ENCODE data around the gene E4F1. TPM values are rescaled to one million over a fixed set of nuclear protein-coding genes. Genes with fewer than 3 reads are reported as not detected.

E4F1 gene
- total RNA-seq, 2 experiments from 2014 or later, result 23.0 to 24.1 TPM

DNA sequence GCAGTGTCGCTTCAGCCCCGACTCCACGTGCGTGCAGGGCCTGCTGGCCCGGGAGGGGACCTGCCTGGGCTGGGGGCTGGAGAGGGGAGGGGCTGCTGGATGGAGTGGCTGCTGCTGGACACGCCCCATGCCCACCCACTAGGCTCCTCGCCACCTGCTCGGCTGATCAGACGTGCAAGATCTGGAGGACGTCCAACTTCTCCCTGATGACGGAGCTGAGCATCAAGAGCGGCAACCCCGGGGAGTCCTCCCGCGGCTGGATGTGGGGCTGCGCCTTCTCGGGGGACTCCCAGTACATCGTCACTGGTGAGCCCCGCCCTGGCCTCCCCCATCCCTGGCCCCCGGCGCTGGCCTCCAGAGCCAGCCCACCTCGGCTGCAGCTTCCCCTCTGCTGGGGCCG is 15.1 kb upstream of the E4F1 start:
- DNase-seq, result no peak
- H3K27ac Mint-ChIP-seq, result no peak overlapping the region
- no peak overlapping the region for H3K4me3 Mint-ChIP-seq
- peaks cover 31% of the 10 kb centered on the region for H3K4me1 Mint-ChIP-seq
- H3K27me3 Mint-ChIP-seq, result no peaks in the 10 kb centered on the region
- no peaks in the 10 kb centered on the region for H3K9me3 Mint-ChIP-seq
- H3K36me3 Mint-ChIP-seq, result peaks cover 30% of the 10 kb centered on the region

DNA sequence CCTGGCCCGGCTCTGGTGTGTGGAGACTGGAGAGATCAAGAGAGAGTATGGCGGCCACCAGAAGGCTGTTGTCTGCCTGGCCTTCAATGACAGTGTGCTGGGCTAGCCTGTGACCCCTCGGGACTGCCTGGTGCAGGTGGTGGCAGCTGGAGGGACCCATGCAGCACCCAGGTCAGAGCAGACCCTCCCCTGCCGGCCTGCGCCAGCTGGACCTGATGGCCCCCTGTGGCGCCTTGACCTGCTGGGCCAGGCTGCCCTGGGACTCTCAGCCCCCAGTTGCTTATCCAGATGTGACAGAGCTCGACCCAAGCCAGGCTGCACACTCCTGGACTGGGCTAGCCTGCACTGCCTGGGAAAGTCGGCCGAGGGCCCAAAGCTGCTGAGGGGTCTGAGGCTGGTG is 14.6 kb upstream of the E4F1 start:
- Mint-ChIP-seq H3K36me3 (peaks cover 35% of the 10 kb centered on the region), H3K4me1 (peaks cover 31% of the 10 kb centered on the region), H3K9me3 (no peaks in the 10 kb centered on the region), H3K4me3 (no peak overlapping the region), H3K27me3 (no peaks in the 10 kb centered on the region), H3K27ac (no peak overlapping the region)
- DNase-seq, result no peak

DNA sequence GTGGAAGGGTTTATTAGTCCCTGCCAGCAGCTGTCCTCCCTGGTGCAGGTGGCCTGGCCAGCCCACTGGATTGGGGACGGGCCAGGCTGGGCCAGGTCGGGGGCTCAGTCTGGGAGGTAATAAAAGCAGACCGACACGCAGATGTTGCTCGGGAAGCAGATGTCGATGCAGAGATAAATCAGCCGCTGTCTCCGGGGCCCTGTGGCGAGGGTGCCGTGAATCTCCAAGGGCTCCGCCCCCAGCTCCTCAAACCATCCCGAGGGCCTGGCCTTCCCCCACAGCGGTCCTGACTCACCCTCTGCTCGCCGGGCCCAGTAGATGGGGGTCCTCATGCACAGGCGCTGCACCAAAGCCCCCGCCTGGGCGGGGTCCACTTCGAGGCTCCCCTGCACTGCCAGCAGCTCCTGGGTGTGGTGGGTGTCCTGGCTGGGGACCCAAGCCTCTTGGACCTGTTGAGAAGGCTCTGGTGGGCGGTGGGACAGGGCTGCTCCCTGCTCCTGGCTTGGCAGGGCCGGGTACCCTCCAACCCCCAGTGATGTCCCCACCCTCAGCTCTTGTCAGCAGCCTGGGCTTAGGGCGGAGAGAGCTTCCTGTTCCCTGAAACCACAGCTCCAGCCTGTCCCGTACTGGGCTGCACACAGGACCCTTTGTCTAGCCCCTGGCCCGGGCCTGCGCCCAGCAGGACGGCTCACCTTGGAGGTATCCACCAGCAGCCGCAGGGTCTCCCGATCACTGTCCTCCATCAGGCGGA is 14.0 kb upstream of the E4F1 start:
- Mint-ChIP-seq H3K27ac (no peak overlapping the region), H3K9me3 (no peaks in the 10 kb centered on the region), H3K36me3 (peaks cover 35% of the 10 kb centered on the region), H3K4me1 (peaks cover 30% of the 10 kb centered on the region), H3K27me3 (no peaks in the 10 kb centered on the region), H3K4me3 (no peak overlapping the region)
- no peak for DNase-seq

DNA sequence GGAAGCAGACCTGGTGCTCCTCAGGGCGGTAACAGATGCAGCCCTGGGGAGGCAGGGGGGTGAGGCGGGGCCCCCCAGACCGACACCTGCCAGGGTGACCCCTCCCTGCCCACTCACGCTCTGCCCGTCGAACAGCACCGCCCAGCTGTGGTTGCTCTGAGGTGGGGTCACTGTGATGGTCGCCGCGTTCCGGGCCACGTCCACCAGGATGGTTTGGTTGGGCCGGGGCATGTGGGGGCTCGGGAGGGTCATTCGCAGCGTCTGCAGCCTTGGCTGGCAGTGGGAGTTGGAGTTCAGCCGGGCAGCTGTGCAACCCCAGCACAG is 13.4 kb upstream of the E4F1 start:
- no peak for DNase-seq
- peaks cover 35% of the 10 kb centered on the region for H3K36me3 Mint-ChIP-seq
- no peak overlapping the region for H3K27ac Mint-ChIP-seq
- no peak overlapping the region for H3K4me3 Mint-ChIP-seq
- H3K27me3 Mint-ChIP-seq, result no peaks in the 10 kb centered on the region
- H3K9me3 Mint-ChIP-seq, result no peaks in the 10 kb centered on the region
- H3K4me1 Mint-ChIP-seq, result peaks cover 26% of the 10 kb centered on the region

DNA sequence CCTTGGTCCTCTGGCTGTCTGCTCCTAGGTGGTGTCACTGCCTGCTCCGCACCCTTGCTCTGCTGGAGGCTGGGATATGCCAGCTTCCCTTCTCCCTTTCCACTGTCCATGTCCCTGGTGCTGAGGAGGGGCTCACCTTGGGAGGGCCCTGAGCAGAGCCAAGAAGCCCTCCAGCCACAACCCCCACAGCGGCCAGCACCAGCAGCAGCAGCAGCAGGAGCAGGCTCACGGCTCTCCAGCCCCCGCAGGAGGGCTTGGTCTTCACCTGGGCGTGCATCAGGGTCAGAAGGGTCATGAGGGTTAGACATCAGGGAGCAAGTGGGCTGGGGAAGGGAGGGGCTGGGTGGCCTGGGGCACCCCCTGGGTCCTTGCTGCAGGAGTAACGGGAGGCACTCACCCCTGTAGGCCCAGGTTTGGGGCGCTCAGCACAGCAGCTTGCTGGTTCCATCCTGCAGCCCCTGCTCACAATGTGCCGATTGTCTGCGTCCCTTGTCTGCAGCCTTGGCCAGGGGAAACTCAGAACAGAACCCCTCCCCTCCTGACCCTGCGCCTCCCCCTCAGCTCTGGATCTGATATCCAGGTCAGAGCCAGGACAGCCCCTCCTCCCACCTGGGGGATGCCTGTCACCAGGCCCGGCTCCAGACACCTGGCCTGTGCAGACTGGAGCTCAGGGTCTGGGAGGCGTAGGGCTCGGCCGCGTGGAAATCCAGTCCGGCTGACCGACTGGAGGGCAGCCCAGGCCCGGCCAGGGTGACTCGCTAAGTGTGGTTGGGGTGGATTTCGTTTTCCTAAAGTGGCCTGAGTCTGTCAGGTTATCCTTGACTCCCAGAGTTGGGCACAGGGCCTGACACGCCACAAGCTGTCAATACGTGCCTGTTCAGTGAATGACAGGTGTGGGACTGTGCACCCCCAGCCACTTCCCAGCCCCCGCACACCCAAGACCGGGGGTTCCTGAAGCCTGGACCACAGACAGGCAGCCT is 12.7 kb upstream of the E4F1 start, which contains the start of gene BRICD5:
Gene BRICD5, minus strand, starts transcription at position 478 of the 980 bp plus-strand sequence. Its CDS starts 30 bp downstream, at position 448.
- Mint-ChIP-seq H3K4me1 (peaks cover 26% of the 10 kb centered on the region), H3K36me3 (peaks cover 36% of the 10 kb centered on the region), H3K27me3 (no peaks in the 10 kb centered on the region), H3K27ac (peak within 1 kb of the TSS; percentile 56), H3K9me3 (no peaks in the 10 kb centered on the region), H3K4me3 (no peak within 1 kb of the TSS)
- no peak for DNase-seq

DNA sequence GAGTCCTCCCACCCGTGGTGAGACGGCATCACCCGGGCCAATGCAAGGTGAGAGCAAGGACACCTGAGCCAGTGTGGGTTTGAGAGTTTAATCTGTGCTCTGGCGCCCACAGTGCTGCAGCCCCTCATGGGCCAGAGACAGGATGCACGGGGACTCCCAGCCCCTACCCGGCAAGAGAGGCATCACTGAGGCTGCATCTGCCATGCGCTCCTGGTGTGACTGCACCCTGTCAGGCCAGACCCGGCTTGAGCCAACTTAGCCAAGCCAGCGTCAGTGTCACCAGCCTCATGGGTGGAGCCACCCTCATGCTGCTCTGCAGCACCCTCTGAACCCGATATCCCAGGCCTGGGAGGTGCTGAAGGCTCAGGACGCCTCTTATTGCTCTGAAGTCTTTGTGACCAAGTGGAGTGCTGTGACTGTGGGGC is 11.5 kb upstream of the E4F1 start:
- peak overlapping the region; percentile 46 for H3K4me3 Mint-ChIP-seq
- peaks cover 30% of the 10 kb centered on the region for H3K4me1 Mint-ChIP-seq
- peak overlapping the region; percentile 56 for H3K27ac Mint-ChIP-seq
- DNase-seq, result no peak
- H3K9me3 Mint-ChIP-seq, result no peaks in the 10 kb centered on the region
- H3K27me3 Mint-ChIP-seq, result no peaks in the 10 kb centered on the region
- H3K36me3 Mint-ChIP-seq, result peaks cover 28% of the 10 kb centered on the region

DNA sequence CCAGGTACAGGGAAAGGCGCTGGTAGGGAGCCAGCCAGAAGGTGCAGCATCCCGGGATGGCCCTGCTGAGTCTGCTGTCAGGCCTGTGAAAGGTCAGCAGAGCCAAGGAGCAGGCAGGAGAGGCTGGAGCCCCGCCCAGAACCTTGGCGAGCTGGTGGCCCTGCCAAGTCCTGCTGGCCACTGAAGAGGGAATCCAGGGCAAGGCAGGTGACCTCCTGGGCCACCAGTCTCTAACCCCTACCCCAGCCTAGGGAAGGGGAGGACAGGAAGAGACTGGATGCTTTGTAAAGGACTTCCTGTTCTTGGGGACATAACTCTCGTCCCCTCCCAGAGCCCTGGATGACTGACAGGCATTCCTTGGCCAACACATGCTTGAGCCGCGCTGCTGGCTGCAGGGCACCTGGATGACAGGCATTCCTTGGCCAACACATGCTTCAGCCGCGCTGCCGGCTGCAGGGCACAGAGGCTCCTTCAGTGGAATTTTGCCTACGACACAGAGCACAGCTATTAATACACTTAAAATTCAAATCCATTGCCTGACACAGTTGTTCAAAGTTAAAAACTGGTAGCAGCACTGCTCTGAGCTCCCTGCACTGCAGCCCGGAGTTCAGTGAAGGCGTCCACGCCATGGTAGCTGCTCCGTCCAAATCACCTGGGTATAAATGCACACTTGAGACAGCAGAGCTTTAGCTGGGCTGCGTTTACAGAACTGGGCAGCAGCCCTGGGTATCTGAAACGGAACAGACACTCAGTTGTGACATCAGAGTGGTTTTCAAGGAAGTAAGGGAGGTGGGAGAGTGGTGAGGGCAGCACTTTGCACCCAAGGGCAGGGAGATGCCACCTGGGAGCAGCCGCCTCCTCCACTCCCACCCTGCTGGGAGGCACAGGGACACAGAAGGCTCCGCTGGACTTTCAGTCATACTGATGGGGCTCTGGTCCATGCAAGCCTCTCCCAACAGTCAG is 10.7 kb upstream of the E4F1 start:
- no peak for DNase-seq
- Mint-ChIP-seq H3K27me3 (no peaks in the 10 kb centered on the region), H3K27ac (peak overlapping the region; percentile 47), H3K9me3 (no peaks in the 10 kb centered on the region), H3K4me3 (peak overlapping the region; percentile 86), H3K4me1 (peaks cover 23% of the 10 kb centered on the region), H3K36me3 (peaks cover 21% of the 10 kb centered on the region)

DNA sequence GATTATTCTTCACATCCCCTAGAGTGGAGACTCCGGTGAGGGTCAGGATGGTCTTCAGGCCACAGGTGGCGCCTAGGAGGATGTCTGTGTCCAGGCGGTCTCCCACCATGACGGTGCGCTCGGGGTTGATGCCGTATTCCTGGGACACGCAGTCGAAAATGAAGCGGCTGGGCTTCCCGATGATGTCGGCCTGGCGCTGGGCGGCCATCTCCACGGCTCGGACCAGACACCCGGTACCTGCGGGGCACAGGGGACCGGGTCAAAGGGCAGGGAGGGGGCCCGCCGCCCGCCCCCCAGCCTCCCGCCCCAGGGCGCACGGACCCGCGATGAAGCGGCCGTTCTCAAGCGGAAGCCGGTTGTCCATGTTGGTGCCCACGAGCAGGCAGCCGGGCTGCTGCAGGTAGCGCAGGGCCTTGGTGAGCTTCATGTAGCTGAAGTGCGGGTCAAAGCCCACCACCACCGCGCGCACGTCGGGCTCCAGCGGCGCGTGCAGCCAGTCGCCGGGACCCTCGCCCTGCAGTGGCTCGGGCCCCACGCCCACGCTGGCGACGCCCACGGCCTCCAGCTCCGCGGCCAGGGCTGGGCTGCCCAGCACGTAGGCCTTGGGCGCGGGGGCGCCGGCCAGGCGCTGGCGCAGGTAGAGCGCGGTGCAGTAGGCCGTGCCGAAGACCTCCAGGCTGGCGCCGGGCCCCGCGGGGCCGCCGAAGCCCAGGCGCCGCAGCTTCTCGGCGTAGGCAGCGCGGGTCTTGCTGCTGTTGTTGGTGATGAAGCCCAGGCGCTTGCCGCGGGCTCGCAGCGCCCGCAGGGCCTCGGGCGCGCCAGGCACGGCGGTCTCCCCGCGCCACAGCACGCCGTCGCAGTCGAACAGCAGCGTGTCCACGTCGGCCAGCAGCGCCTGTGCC is 9.3 kb upstream of the E4F1 start:
- peaks cover 20% of the 10 kb centered on the region for H3K36me3 Mint-ChIP-seq
- peak overlapping the region; percentile 86 for H3K4me3 Mint-ChIP-seq
- peak overlapping the region; percentile 20 for H3K27ac Mint-ChIP-seq
- DNase-seq, result peak; percentile 38
- H3K4me1 Mint-ChIP-seq, result peaks cover 22% of the 10 kb centered on the region
- no peaks in the 10 kb centered on the region for H3K27me3 Mint-ChIP-seq
- H3K9me3 Mint-ChIP-seq, result no peaks in the 10 kb centered on the region

DNA sequence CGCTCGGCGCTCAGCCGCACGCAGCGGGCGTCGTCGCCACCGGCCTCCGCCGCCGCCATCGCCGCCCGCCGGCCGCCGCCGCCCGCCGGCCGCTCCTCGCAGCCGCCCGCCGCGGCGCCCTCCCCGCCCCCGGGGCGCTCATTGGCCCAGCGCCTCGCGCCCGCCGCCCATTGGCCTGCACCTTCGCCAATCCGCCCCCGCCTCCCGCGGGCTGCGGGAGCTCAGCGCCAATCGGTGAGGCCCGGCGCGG is 8.7 kb upstream of the E4F1 start, which contains the start of gene PGP:
Gene PGP, minus strand, starts transcription at position 122 of the 250 bp plus-strand sequence. Its CDS starts 63 bp downstream, at position 59.
- no peak for DNase-seq
- peak within 1 kb of the TSS; percentile 88 for H3K4me3 Mint-ChIP-seq

DNA sequence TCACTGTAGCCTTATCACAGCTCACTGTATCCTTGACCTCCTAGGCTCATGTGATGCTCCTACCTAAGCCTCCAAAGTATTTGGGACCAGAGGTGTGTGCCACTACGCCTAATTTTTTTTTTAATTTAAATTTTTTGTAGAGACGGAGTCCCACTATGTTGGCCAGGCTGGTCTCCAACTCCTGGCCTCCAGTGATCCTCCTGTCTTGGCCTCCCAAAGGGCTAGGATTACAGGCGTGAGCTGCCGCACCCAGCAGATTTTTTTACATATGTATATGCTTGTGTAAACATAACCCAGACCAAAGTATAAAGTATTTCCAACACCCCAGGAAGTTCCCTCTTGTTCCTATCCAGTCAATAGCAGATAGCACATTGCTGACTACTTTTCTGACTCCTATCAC is 7.1 kb upstream of the E4F1 start:
- peak overlapping the region; percentile 96 for H3K27ac Mint-ChIP-seq

More for the DNA sequence above, 8.7 kb upstream of the E4F1 start, which contains the start of gene PGP:
- no peaks in the 10 kb centered on the region for H3K9me3 Mint-ChIP-seq
- H3K27ac Mint-ChIP-seq, result peak within 1 kb of the TSS; percentile 96
- H3K27me3 Mint-ChIP-seq, result no peaks in the 10 kb centered on the region
- H3K4me1 Mint-ChIP-seq, result peaks cover 22% of the 10 kb centered on the region
- peaks cover 20% of the 10 kb centered on the region for H3K36me3 Mint-ChIP-seq

DNA sequence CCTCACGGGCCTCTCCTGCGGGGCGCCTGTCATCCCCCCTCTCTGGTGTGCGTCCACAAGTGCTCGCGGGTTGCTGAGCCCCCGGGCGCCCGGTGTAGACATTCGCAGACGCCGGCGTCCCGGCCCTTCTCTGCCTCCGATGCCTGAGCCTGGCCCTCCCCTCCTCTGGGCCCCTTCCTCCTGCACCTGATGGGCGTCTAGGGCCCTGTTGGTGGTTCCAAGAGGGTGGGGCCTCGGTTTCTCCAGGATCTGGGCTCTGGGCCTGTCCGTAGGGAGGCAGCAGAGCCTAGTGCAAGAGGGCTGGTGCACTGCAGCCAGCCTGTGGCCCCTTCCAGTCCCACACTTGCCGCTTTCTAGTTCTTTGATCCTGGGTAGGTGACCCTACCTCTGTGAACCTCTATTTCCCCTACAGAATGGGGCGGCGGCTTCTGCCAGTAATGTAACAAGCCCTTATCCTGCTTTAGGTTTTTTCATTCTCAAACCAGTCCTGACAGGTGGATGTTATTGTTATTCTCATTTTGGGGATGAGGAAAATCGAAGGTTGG is 623 bp downstream of the E4F1 start:
- H3K36me3 Mint-ChIP-seq, result peaks cover 10% of the 10 kb centered on the region
- no peaks in the 10 kb centered on the region for H3K9me3 Mint-ChIP-seq
- H3K27me3 Mint-ChIP-seq, result no peaks in the 10 kb centered on the region
- peaks cover 9% of the 10 kb centered on the region for H3K4me1 Mint-ChIP-seq
- peak overlapping the region; percentile 83 for H3K4me3 Mint-ChIP-seq
- peak overlapping the region; percentile 79 for H3K27ac Mint-ChIP-seq
- peak; percentile 41 for DNase-seq

More for the DNA sequence above, 7.1 kb upstream of the E4F1 start:
- Mint-ChIP-seq H3K27me3 (no peaks in the 10 kb centered on the region), H3K36me3 (peaks cover 20% of the 10 kb centered on the region), H3K4me3 (peak overlapping the region; percentile 88), H3K4me1 (peaks cover 22% of the 10 kb centered on the region), H3K9me3 (no peaks in the 10 kb centered on the region)
- DNase-seq, result no peak

DNA sequence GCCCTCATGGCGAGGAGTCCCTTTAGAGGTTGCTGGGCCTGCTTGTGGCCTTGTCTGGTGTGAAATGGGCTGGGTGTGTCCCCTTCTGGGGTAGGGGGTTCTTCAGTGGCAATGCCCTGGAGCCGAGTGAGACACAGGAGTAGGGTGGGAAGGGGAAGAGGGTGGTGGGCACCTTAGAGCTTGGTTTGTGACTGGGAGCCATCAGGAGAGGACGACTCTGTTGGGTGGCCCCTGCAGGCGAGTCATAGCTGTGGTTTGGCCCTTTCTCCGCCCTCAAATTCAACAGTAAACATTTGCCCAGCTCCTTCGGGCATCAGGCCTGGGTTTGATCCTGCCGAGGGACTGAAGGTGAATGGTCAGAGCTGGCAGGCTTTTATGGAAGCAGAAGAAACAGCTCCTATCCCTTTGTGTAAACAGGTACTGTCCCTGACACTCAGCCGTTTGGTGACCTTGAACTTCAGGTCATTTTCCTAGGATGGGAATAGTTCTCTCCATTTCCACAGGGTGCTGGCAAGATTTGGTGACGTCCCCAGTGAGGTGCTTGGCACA is 2.9 kb downstream of the E4F1 start:
- Mint-ChIP-seq H3K27me3 (no peaks in the 10 kb centered on the region), H3K4me3 (peak overlapping the region; percentile 4), H3K27ac (no peak overlapping the region), H3K4me1 (peaks cover 9% of the 10 kb centered on the region), H3K36me3 (peaks cover 13% of the 10 kb centered on the region), H3K9me3 (no peaks in the 10 kb centered on the region)
- no peak for DNase-seq

DNA sequence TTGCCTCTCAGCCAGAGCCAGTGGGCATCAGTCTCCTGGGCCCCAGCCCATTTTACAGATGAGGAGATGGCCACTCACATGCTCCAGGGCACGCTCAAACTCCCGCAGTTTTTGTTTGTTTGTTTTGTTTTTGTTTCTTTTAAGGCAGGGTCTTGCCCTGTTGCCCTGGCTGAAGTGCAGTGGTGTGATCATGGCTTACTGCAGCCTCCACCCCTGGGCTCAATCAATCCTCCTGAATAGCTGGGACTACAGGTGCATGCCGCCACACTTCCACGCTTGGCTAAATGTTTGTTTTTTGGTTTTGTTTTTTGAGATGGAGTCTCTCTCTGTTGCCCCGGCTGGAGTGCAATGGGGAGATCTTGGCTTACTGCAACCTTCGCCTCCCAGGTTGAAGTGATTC is 3.5 kb downstream of the E4F1 start:
- no peak overlapping the region for H3K27ac Mint-ChIP-seq
- peaks cover 16% of the 10 kb centered on the region for H3K36me3 Mint-ChIP-seq
- no peak overlapping the region for H3K4me3 Mint-ChIP-seq
- no peaks in the 10 kb centered on the region for H3K27me3 Mint-ChIP-seq
- DNase-seq, result no peak
- no peaks in the 10 kb centered on the region for H3K9me3 Mint-ChIP-seq
- H3K4me1 Mint-ChIP-seq, result peaks cover 9% of the 10 kb centered on the region

All from activated naive CD8-positive, alpha-beta T cell treated with anti-CD3 and anti-CD28 coated beads for 36 hours (primary cell).